ENCODE data around the gene BRIP1.
"Not testable (repeated sequence)": the region's sequence is repeated elsewhere in the genome, so short reads cannot be mapped to it uniquely, and the experiment has no call there.

Gene BRIP1

DNA sequence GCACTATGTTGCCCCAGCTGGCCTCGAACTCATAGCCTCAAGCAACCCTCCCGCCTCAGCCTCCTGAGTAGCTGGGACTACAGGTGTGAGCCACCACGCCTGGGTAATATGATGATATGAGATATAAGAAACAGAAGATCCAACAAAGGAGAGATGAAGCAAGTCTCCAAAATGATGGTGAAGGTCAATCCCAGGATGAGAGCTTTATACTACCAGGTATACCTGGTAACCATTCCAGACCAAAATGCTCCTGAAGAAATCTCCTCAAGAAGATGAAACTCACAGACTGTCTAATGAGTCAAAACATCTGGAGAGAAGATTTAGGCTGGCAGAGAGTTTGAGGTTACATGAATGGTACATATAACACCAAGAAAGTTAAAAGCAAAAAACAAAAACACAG is 39.9 kb upstream of the BRIP1 start:
- no peak overlapping the region for H2AK5ac ChIP-seq (ENCODE audit: low read length)
- H2BK5ac ChIP-seq (ENCODE audit: low read depth, low read length, poor library complexity) = no peak overlapping the region
- no peak overlapping the region for H3K23ac ChIP-seq (ENCODE audit: low read length)
- no peaks in the 10 kb centered on the region for H3K79me1 ChIP-seq (ENCODE audit: low read length)
- no peak overlapping the region for H2AFZ ChIP-seq (ENCODE audit: insufficient read depth, low read length, poor library complexity)
- WGBS (ENCODE audit: extremely low coverage, insufficient coverage, insufficient read length) = no CpG with 5 or more reads among the region's 3 CpGs
- no peak overlapping the region for H2BK12ac ChIP-seq (ENCODE audit: low read length)
- no peak overlapping the region for H3K4ac ChIP-seq (ENCODE audit: low read depth, low read length)
- H4K12ac ChIP-seq (ENCODE audit: low read depth, low read length) = no peak overlapping the region
- no peak for DNase-seq
- H2BK120ac ChIP-seq (ENCODE audit: insufficient read depth, low read length, poor library complexity) = no peak overlapping the region
- no peak overlapping the region for H3K4me2 ChIP-seq (ENCODE audit: low read length)
- no peak overlapping the region for H3K9ac ChIP-seq (ENCODE audit: low read length)
- H3K4me3 ChIP-seq (ENCODE audit: low read depth, low read length) = no peak overlapping the region
- H3K36me3 ChIP-seq (ENCODE audit: control insufficient read depth in 1 of 2, insufficient read depth in 2 of 2, low read length in 2 of 2) = peaks cover 16 to 23% of the 10 kb centered on the region in 2 experiments
- no peaks in the 10 kb centered on the region for H3K9me3 ChIP-seq (ENCODE audit: insufficient read depth, low read depth, low read length)
- no peak overlapping the region for H3K14ac ChIP-seq (ENCODE audit: low read length)
- no peak overlapping the region for H4K91ac ChIP-seq (ENCODE audit: low read depth, low read length)
- no peaks in the 10 kb centered on the region for H3K27me3 ChIP-seq (ENCODE audit: insufficient read depth, low read length)
- H3K27ac ChIP-seq (ENCODE audit: low read depth, low read length) = no peak overlapping the region
- H3K79me2 ChIP-seq (ENCODE audit: control insufficient read depth, insufficient read depth, low read length, poor library complexity) = no peaks in the 10 kb centered on the region
- H3K4me1 ChIP-seq (ENCODE audit: control insufficient read depth in 1 of 2, insufficient read depth in 2 of 2, low read length in 2 of 2) = no peaks in the 10 kb centered on the region
- H3K18ac ChIP-seq (ENCODE audit: low read length) = no peak overlapping the region
- H4K8ac ChIP-seq (ENCODE audit: low read depth, low read length) = no peak overlapping the region

DNA sequence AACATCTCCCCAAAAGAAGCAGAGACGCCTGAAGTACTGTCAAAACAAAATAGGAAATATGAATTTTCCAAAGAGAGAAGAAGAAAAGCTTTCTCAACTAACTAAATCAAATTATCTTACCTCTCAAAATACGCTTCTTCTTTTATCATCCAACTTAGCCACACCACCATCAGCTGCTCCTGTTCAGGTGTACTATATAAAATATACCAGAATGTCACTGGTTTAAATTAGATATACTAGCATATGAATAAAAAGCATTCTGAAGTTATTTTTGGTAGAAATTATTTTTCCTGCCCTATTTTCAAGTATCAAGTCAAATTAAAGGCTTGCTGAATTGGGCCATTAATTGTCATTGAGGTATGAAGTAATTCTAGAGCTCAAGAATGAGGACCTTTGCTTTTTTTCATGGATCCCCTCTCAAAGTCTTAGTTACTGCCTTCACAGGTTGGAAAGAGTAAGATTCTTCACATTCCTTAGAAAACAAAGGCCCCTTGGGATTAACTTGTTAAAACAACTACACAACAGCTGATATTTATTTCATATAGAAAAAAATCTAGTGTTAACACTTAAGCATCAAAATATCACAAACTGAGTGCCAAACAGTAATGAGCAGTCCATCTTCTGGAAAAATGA is 34.3 kb upstream of the BRIP1 start:
- 100% methylated on average over 1 of the region's 2 CpGs for WGBS (ENCODE audit: extremely low coverage, insufficient coverage, insufficient read length)
- H2BK5ac ChIP-seq (ENCODE audit: low read depth, low read length, poor library complexity) = no peak overlapping the region
- DNase-seq = no peak
- no peak overlapping the region for H2BK12ac ChIP-seq (ENCODE audit: low read length)
- no peak overlapping the region for H4K12ac ChIP-seq (ENCODE audit: low read depth, low read length)
- H3K36me3 ChIP-seq (ENCODE audit: control insufficient read depth in 1 of 2, insufficient read depth in 2 of 2, low read length in 2 of 2) = peaks cover 9 to 19% of the 10 kb centered on the region in 2 experiments
- no peak overlapping the region for H3K4me2 ChIP-seq (ENCODE audit: low read length)
- no peak overlapping the region for H3K27ac ChIP-seq (ENCODE audit: low read depth, low read length)
- no peak overlapping the region for H4K8ac ChIP-seq (ENCODE audit: low read depth, low read length)
- H3K9ac ChIP-seq (ENCODE audit: low read length) = no peak overlapping the region
- no peak overlapping the region for H2BK120ac ChIP-seq (ENCODE audit: insufficient read depth, low read length, poor library complexity)
- H2AK5ac ChIP-seq (ENCODE audit: low read length) = no peak overlapping the region
- H3K23ac ChIP-seq (ENCODE audit: low read length) = no peak overlapping the region
- no peak overlapping the region for H3K18ac ChIP-seq (ENCODE audit: low read length)
- H4K91ac ChIP-seq (ENCODE audit: low read depth, low read length) = no peak overlapping the region
- no peaks in the 10 kb centered on the region for H3K79me1 ChIP-seq (ENCODE audit: low read length)
- no peaks in the 10 kb centered on the region for H3K9me3 ChIP-seq (ENCODE audit: insufficient read depth, low read depth, low read length)
- no peaks in the 10 kb centered on the region for H3K79me2 ChIP-seq (ENCODE audit: control insufficient read depth, insufficient read depth, low read length, poor library complexity)
- no peaks in the 10 kb centered on the region for H3K4me1 ChIP-seq (ENCODE audit: control insufficient read depth in 1 of 2, insufficient read depth in 2 of 2, low read length in 2 of 2)
- H3K4me3 ChIP-seq (ENCODE audit: low read depth, low read length) = no peak overlapping the region
- H3K4ac ChIP-seq (ENCODE audit: low read depth, low read length) = no peak overlapping the region
- H3K14ac ChIP-seq (ENCODE audit: low read length) = no peak overlapping the region
- H2AFZ ChIP-seq (ENCODE audit: insufficient read depth, low read length, poor library complexity) = no peak overlapping the region
- no peaks in the 10 kb centered on the region for H3K27me3 ChIP-seq (ENCODE audit: insufficient read depth, low read length)

DNA sequence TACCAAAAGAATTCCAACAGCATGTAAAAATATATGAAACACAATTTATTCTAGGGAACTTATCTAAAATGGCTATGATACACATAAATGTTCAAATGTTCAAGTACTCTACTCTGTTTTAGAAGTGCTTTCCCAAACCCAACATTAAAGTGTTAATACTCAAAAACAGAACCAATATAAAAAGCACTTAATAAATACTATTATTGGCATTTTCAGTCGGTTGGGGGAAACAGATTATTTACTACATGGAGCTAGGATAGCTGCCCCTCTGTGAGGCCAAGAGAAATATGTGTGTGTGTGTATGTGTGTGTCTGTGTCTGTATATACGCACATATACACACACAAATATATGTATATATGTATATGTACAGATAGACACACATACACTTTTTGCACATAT is 32.1 kb upstream of the BRIP1 start:
- no peak overlapping the region for H3K4me2 ChIP-seq (ENCODE audit: low read length)
- H3K4me3 ChIP-seq (ENCODE audit: low read depth, low read length) = no peak overlapping the region
- H3K18ac ChIP-seq (ENCODE audit: low read length) = no peak overlapping the region
- H3K4ac ChIP-seq (ENCODE audit: low read depth, low read length) = no peak overlapping the region
- H4K8ac ChIP-seq (ENCODE audit: low read depth, low read length) = no peak overlapping the region
- no peak overlapping the region for H2BK5ac ChIP-seq (ENCODE audit: low read depth, low read length, poor library complexity)
- H3K9ac ChIP-seq (ENCODE audit: low read length) = no peak overlapping the region
- no peaks in the 10 kb centered on the region for H3K4me1 ChIP-seq (ENCODE audit: control insufficient read depth in 1 of 2, insufficient read depth in 2 of 2, low read length in 2 of 2)
- H3K27me3 ChIP-seq (ENCODE audit: insufficient read depth, low read length) = no peaks in the 10 kb centered on the region
- H2AK5ac ChIP-seq (ENCODE audit: low read length) = no peak overlapping the region
- H2BK120ac ChIP-seq (ENCODE audit: insufficient read depth, low read length, poor library complexity) = no peak overlapping the region
- H3K79me2 ChIP-seq (ENCODE audit: control insufficient read depth, insufficient read depth, low read length, poor library complexity) = no peaks in the 10 kb centered on the region
- WGBS (ENCODE audit: extremely low coverage, insufficient coverage, insufficient read length) = no CpG with 5 or more reads among the region's 2 CpGs
- H3K27ac ChIP-seq (ENCODE audit: low read depth, low read length) = no peak overlapping the region
- H3K14ac ChIP-seq (ENCODE audit: low read length) = no peak overlapping the region
- no peak for DNase-seq
- H2AFZ ChIP-seq (ENCODE audit: insufficient read depth, low read length, poor library complexity) = no peak overlapping the region
- no peaks in the 10 kb centered on the region for H3K9me3 ChIP-seq (ENCODE audit: insufficient read depth, low read depth, low read length)
- H4K12ac ChIP-seq (ENCODE audit: low read depth, low read length) = no peak overlapping the region
- no peak overlapping the region for H4K91ac ChIP-seq (ENCODE audit: low read depth, low read length)
- no peak overlapping the region for H3K23ac ChIP-seq (ENCODE audit: low read length)
- H2BK12ac ChIP-seq (ENCODE audit: low read length) = no peak overlapping the region
- H3K36me3 ChIP-seq (ENCODE audit: control insufficient read depth in 1 of 2, insufficient read depth in 2 of 2, low read length in 2 of 2) = peaks cover 7 to 14% of the 10 kb centered on the region in 2 experiments
- no peaks in the 10 kb centered on the region for H3K79me1 ChIP-seq (ENCODE audit: low read length)

DNA sequence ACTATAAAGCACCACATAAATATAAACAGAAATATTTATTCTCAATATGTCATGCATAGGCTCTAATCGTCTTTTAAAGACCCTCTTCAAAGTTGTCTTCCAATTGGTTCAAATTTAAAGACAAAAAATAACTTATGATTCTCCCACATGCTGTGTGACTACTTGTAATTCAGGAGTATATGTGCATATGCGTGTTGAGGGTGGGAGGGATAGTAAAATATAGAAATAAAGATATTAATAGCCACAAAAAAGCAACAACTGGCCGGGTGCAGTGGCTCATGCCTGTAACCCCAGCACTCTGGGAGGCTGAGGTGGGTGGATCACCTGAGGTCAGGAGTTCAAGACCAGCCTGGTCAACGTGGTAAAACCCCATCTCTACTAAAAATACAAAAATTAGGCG is 31.0 kb upstream of the BRIP1 start:
- H3K36me3 ChIP-seq (ENCODE audit: control insufficient read depth in 1 of 2, insufficient read depth in 2 of 2, low read length in 2 of 2) = peaks cover 5 to 14% of the 10 kb centered on the region in 2 experiments
- H3K23ac ChIP-seq (ENCODE audit: low read length); H3K4me3 ChIP-seq (ENCODE audit: low read depth, low read length); H3K9ac ChIP-seq (ENCODE audit: low read length); H3K18ac ChIP-seq (ENCODE audit: low read length); DNase-seq; H3K27ac ChIP-seq (ENCODE audit: low read depth, low read length); H3K4me1 ChIP-seq (ENCODE audit: control insufficient read depth in 1 of 2, insufficient read depth in 2 of 2, low read length in 2 of 2); H3K79me1 ChIP-seq (ENCODE audit: low read length); H2AK5ac ChIP-seq (ENCODE audit: low read length); H2BK120ac ChIP-seq (ENCODE audit: insufficient read depth, low read length, poor library complexity); H2BK5ac ChIP-seq (ENCODE audit: low read depth, low read length, poor library complexity); H2AFZ ChIP-seq (ENCODE audit: insufficient read depth, low read length, poor library complexity); H3K4me2 ChIP-seq (ENCODE audit: low read length); H4K8ac ChIP-seq (ENCODE audit: low read depth, low read length); H3K14ac ChIP-seq (ENCODE audit: low read length); H3K79me2 ChIP-seq (ENCODE audit: control insufficient read depth, insufficient read depth, low read length, poor library complexity); H3K27me3 ChIP-seq (ENCODE audit: insufficient read depth, low read length); H3K9me3 ChIP-seq (ENCODE audit: insufficient read depth, low read depth, low read length); H4K91ac ChIP-seq (ENCODE audit: low read depth, low read length); H2BK12ac ChIP-seq (ENCODE audit: low read length); H4K12ac ChIP-seq (ENCODE audit: low read depth, low read length); H3K4ac ChIP-seq (ENCODE audit: low read depth, low read length): not testable (repeated sequence)
- WGBS (ENCODE audit: extremely low coverage, insufficient coverage, insufficient read length) = no CpG with 5 or more reads among the region's 5 CpGs
